Mesendoderm (in vitro differentiated cells): ENCODE results near the gene PCBP3.
"Not testable (repeated sequence)": the region's sequence is repeated elsewhere in the genome, so short reads cannot be mapped to it uniquely, and the experiment has no call there.

ENCODE experiments used
- DNase-seq: peaks from one replicate; pipeline ENCODE4 v3.0.0; 2013
- H2AK5ac ChIP-seq: 2 replicates; pipeline ENCODE4 v1.6.1; 2013; ENCODE audit warnings: low read length, inconsistent platforms
- H2BK120ac ChIP-seq: 2 replicates; pipeline ENCODE4 v1.6.1; 2013; ENCODE audit warnings: low read depth, mild to moderate bottlenecking, low read length, moderate library complexity, mixed read lengths
- H2BK15ac ChIP-seq: replicated peaks from 2 replicates; pipeline ENCODE4 v1.6.1; 2013; ENCODE audit warnings: low read depth, mild to moderate bottlenecking, moderate library complexity
- H2BK5ac ChIP-seq: 2 replicates; pipeline ENCODE4 v1.6.1; 2013; ENCODE audit warnings: low read length, inconsistent platforms
- H3K18ac ChIP-seq: 2 replicates; pipeline ENCODE4 v1.6.1; 2013; ENCODE audit warnings: mild to moderate bottlenecking, low read length, mixed read lengths
- H3K23ac ChIP-seq: one replicate; pipeline ENCODE4 v1.6.1; 2013; ENCODE audit warnings: low read length
- H3K27ac ChIP-seq: 2 replicates; pipeline ENCODE4 v1.5.1; 2013; ENCODE audit warnings: low read depth, mild to moderate bottlenecking, inconsistent platforms, low read length, moderate library complexity
- H3K27me3 ChIP-seq: 2 replicates; pipeline ENCODE4 v1.6.1; 2013; ENCODE audit warnings: low read length, control low read depth, mild to moderate bottlenecking, inconsistent platforms; ENCODE audit not compliant: insufficient read depth, poor library complexity
- H3K36me3 ChIP-seq: 2 replicates; pipeline ENCODE4 v1.6.1; 2013; ENCODE audit warnings: low read length, inconsistent platforms; ENCODE audit not compliant: control insufficient read depth, insufficient read depth
- H3K4ac ChIP-seq: one replicate; pipeline ENCODE4 v1.6.1; 2013; ENCODE audit warnings: low read depth, mild to moderate bottlenecking, low read length, moderate library complexity
- H3K4me1 ChIP-seq: 2 replicates; pipeline ENCODE4 v1.6.1; 2013; ENCODE audit warnings: low read depth, low read length, inconsistent platforms; ENCODE audit not compliant: control insufficient read depth
- H3K4me2 ChIP-seq: 2 replicates; pipeline ENCODE4 v1.6.1; 2013; ENCODE audit warnings: low read length
- H3K4me3 ChIP-seq: 2 replicates; pipeline ENCODE4 v1.5.1; 2013; ENCODE audit warnings: mild to moderate bottlenecking, low read length
- H3K56ac ChIP-seq: one replicate; pipeline ENCODE4 v1.6.1; 2013; ENCODE audit warnings: low read length
- H3K79me1 ChIP-seq: 2 replicates; pipeline ENCODE4 v1.6.1; 2013; ENCODE audit warnings: low read length, inconsistent platforms
- H3K79me2 ChIP-seq: 2 replicates; pipeline ENCODE4 v1.6.1; 2013; ENCODE audit warnings: mild to moderate bottlenecking, low read length; ENCODE audit not compliant: control insufficient read depth, insufficient read depth
- H3K9ac ChIP-seq: 2 replicates; pipeline ENCODE4 v1.6.1; 2013; ENCODE audit warnings: low read length, inconsistent platforms
- H4K5ac ChIP-seq: one replicate; pipeline ENCODE4 v1.6.1; 2013; ENCODE audit warnings: low read length
- H4K8ac ChIP-seq: one replicate; pipeline ENCODE4 v1.6.1; 2013; ENCODE audit warnings: low read depth, mild to moderate bottlenecking, control low read depth, low read length, moderate library complexity
- WGBS: extraction: QIAGEN DNeasy Blood & Tissue Kit; methylation state at CpG from one replicate; pipeline ENCODE4 v1.1.7; 2013; ENCODE audit warnings: low lambda C conversion rate, missing lambda C conversion rate; ENCODE audit not compliant: insufficient coverage; ENCODE audit errors: extremely low coverage; 5-methylcytosine and 5-hydroxymethylcytosine counted together

PCBP3 gene

DNA sequence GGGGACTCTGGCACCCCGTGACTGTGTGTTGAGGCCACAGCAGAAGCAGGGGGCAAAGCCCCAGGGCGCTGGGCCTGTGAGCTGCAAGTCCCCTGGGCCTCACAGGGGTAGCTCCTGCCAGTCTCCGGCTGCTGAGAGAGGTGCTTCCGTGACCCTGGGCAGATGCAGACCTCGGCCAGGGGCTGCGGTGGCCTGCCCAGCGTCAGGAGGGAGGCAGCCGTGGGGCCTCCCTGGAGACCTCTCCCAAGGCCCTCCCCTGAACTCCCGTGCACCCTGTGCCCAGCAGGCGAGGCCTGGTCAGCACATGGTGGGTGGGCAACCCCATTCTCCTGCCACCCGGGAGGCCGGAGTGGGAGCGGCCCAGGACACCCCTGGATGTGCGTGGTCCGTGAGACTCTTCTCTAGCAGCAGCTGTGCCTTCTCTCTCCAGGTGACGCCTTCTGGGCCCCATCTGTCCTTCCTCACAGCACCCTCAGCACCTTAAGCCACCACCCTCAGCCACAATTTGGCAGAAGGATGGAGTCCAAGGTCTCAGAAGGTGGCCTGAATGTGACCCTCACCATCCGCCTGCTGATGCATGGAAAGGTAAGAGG, 252.3 kb downstream of the PCBP3 start:
- no peak overlapping the region for H4K8ac ChIP-seq
- no peak overlapping the region for H2AK5ac ChIP-seq
- no peak overlapping the region for H3K4me2 ChIP-seq
- DNase-seq = no peak
- no peak overlapping the region for H3K27ac ChIP-seq
- no peaks in the 10 kb centered on the region for H3K27me3 ChIP-seq
- H3K4me3 ChIP-seq = no peak overlapping the region
- H2BK120ac ChIP-seq = no peak overlapping the region
- no peak overlapping the region for H3K23ac ChIP-seq
- H3K4me1 ChIP-seq = no peaks in the 10 kb centered on the region
- no peak overlapping the region for H3K56ac ChIP-seq
- no peak overlapping the region for H2BK15ac ChIP-seq
- no CpG with 5 or more reads among the region's 17 CpGs for WGBS
- no peak overlapping the region for H3K4ac ChIP-seq
- H2BK5ac ChIP-seq = no peak overlapping the region
- no peaks in the 10 kb centered on the region for H3K79me2 ChIP-seq
- no peak overlapping the region for H4K5ac ChIP-seq
- H3K9ac ChIP-seq = no peak overlapping the region
- H3K36me3 ChIP-seq = no peaks in the 10 kb centered on the region
- no peak overlapping the region for H3K18ac ChIP-seq
- no peaks in the 10 kb centered on the region for H3K79me1 ChIP-seq

DNA sequence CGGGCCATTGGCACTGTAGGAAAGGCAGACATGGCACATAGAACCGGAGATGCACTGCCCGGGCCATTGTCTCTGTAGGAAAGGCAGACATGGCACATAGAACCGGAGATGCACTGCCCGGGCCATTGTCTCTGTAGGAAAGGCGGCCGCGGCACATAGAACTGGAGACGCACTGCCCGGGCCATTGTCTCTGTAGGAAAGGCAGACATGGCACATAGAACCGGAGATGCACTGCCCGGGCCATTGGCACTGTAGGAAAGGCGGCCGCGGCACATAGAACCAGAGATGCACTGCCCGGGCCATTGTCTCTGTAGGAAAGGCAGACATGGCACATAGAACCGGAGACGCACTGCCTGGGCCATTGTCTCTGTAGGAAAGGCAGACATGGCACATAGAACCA, 252.9 kb downstream of the PCBP3 start:
- not testable (repeated sequence) for H3K27me3 ChIP-seq, H2BK5ac ChIP-seq, H3K4me2 ChIP-seq, H3K79me1 ChIP-seq, H3K23ac ChIP-seq, H3K9ac ChIP-seq, H3K36me3 ChIP-seq, H3K27ac ChIP-seq, H3K79me2 ChIP-seq, H3K4me3 ChIP-seq, H3K18ac ChIP-seq, H4K8ac ChIP-seq, H2BK120ac ChIP-seq, H3K56ac ChIP-seq, H2BK15ac ChIP-seq, H3K4me1 ChIP-seq, H3K4ac ChIP-seq, DNase-seq, H4K5ac ChIP-seq, H2AK5ac ChIP-seq
- no CpG with 5 or more reads among the region's 18 CpGs for WGBS

- Histone ChIP-seq H3K4ac (no peak overlapping the region), H3K23ac (no peak overlapping the region), H3K79me1 (no peaks in the 10 kb centered on the region), H3K18ac (no peak overlapping the region), H3K56ac (no peak overlapping the region), H3K27ac (no peak overlapping the region), H2BK120ac (no peak overlapping the region), H3K4me2 (no peak overlapping the region), H3K4me3 (no peak overlapping the region), H3K4me1 (no peaks in the 10 kb centered on the region), H3K79me2 (no peaks in the 10 kb centered on the region), H3K9ac (no peak overlapping the region), H2AK5ac (no peak overlapping the region), H3K27me3 (no peaks in the 10 kb centered on the region), H2BK5ac (no peak overlapping the region), H4K8ac (no peak overlapping the region), H4K5ac (no peak overlapping the region), H2BK15ac (no peak overlapping the region), H3K36me3 (no peaks in the 10 kb centered on the region)
- no peak for DNase-seq
- no CpG with 5 or more reads among the region's 25 CpGs for WGBS
Observed at GRCh38 chr21:45897191-45898027, 253.9 kb downstream of the PCBP3 start.

GRCh38 chr21:45898028-45898350, 254.5 kb downstream of the PCBP3 start:
- H4K5ac ChIP-seq = no peak overlapping the region
- H3K36me3 ChIP-seq = no peaks in the 10 kb centered on the region
- no peaks in the 10 kb centered on the region for H3K4me1 ChIP-seq
- H3K4me2 ChIP-seq = no peak overlapping the region
- H3K27me3 ChIP-seq = no peaks in the 10 kb centered on the region
- H3K79me2 ChIP-seq = no peaks in the 10 kb centered on the region
- no peak overlapping the region for H3K27ac ChIP-seq
- H3K56ac ChIP-seq = no peak overlapping the region
- no peak overlapping the region for H3K18ac ChIP-seq
- no peak overlapping the region for H2BK15ac ChIP-seq
- no peak overlapping the region for H2AK5ac ChIP-seq
- H2BK5ac ChIP-seq = no peak overlapping the region
- DNase-seq = no peak
- H3K23ac ChIP-seq = no peak overlapping the region
- H3K4ac ChIP-seq = no peak overlapping the region
- H3K9ac ChIP-seq = no peak overlapping the region
- no peak overlapping the region for H2BK120ac ChIP-seq
- H4K8ac ChIP-seq = no peak overlapping the region
- WGBS = no CpG with 5 or more reads among the region's 8 CpGs
- H3K4me3 ChIP-seq = no peak overlapping the region
- no peaks in the 10 kb centered on the region for H3K79me1 ChIP-seq

GRCh38 chr21:45898781-45899180, 255.3 kb downstream of the PCBP3 start:
- Histone ChIP-seq H3K18ac (no peak overlapping the region), H3K4me2 (no peak overlapping the region), H3K4ac (no peak overlapping the region), H3K79me2 (no peaks in the 10 kb centered on the region), H3K9ac (no peak overlapping the region), H2BK15ac (no peak overlapping the region), H3K4me3 (no peak overlapping the region), H4K5ac (no peak overlapping the region), H3K23ac (no peak overlapping the region), H3K27ac (no peak overlapping the region), H3K27me3 (no peaks in the 10 kb centered on the region), H3K4me1 (no peaks in the 10 kb centered on the region), H2AK5ac (no peak overlapping the region), H2BK5ac (no peak overlapping the region), H3K36me3 (no peaks in the 10 kb centered on the region), H4K8ac (no peak overlapping the region), H2BK120ac (no peak overlapping the region), H3K79me1 (no peaks in the 10 kb centered on the region), H3K56ac (no peak overlapping the region)
- DNase-seq = no peak
- no CpG with 5 or more reads among the region's 24 CpGs for WGBS
